ENCODE data around the gene SLC17A1.
"Not testable (repeated sequence)": the region's sequence is repeated elsewhere in the genome, so short reads cannot be mapped to it uniquely, and the experiment has no call there.

Gene SLC17A1

GRCh38 chr6:25750906-25751305 is 80.9 kb downstream of the SLC17A1 start:
- ATAC-seq (no peak), DNase-seq (no peak)
- H3K4me1 Mint-ChIP-seq, result no peaks in the 10 kb centered on the region
- no peaks in the 10 kb centered on the region for H3K9me3 Mint-ChIP-seq
- no peak overlapping the region for H3K27ac Mint-ChIP-seq
- no peak overlapping the region for H3K4me3 Mint-ChIP-seq
- peaks cover 9% of the 10 kb centered on the region for H3K27me3 Mint-ChIP-seq

GRCh38 chr6:25749837-25750236 is 82.0 kb downstream of the SLC17A1 start:
- no peaks in the 10 kb centered on the region for H3K4me1 Mint-ChIP-seq
- H3K9me3 Mint-ChIP-seq, result no peaks in the 10 kb centered on the region
- ATAC-seq (no peak), DNase-seq (no peak)
- H3K4me3 Mint-ChIP-seq, result no peak overlapping the region
- peaks cover 8% of the 10 kb centered on the region for H3K27me3 Mint-ChIP-seq
- H3K27ac Mint-ChIP-seq, result no peak overlapping the region

DNA sequence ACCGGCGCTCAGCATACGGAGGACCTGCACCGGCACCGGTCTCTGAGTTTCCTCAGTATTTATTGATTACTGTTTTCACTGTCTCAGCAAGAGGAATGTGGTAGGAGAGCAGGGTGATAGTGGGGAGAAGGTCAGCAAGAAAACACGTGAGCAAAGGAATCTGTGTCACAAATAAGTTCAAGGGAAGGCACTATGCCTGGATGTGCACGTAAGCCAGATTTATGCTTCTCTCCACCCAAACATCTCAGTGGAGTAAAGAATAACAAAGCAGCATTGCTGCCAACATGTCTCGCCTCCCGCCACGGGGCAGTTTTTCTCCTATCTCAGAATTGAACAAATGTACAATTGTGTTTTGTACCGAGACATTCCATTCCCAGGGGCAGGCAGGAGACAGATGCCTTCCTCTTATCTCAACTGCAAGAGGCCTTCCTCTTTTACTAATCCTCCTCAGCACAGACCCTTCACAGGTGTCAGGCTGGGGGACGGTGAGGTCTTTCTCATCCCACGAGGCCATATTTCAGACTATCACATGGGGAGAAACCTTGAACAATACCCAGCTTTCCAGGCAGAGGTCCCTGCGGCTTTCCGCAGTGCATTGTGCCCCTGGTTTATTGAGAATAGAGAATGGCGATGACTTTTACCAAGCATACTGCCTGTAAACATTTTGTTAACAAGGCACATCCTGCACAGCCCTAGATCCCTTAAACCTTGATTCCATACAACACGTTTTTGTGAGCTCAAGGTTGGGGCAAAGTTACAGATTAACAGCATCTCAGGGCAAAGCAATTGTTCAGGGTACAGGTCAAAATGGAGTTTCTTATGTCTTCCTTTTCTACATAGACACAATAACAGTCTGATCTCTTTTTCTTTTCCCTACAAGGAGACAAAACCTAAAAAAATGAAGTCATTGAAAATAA is 83.0 kb downstream of the SLC17A1 start:
- ATAC-seq, H3K27me3 Mint-ChIP-seq, H3K4me3 Mint-ChIP-seq, H3K27ac Mint-ChIP-seq, H3K4me1 Mint-ChIP-seq, DNase-seq, H3K9me3 Mint-ChIP-seq: not testable (repeated sequence)

DNA sequence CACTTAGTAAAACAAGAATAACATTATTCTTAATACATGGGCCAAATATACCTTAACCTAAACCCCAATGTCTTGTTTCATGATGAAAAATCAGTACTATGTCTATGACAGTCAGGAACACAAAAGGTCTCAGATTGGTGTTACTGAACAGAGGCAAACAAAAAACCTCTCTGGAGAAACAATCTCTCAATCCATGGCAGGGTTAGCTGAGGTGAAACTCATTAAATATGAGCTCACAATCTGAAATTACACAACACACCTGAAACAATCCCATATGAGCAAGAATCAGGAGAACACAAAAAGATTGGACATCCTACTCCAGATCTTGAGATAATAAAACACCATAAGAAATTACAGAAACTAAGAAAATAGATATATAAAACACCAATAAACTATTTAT is 83.8 kb downstream of the SLC17A1 start:
- Mint-ChIP-seq H3K27ac (no peak overlapping the region), H3K4me3 (no peak overlapping the region), H3K9me3 (no peaks in the 10 kb centered on the region), H3K27me3 (peaks cover 1% of the 10 kb centered on the region), H3K4me1 (no peaks in the 10 kb centered on the region)
- no peak for DNase-seq
- ATAC-seq, result no peak

- ATAC-seq (no peak), DNase-seq (no peak)
- no peak overlapping the region for H3K4me3 Mint-ChIP-seq
These were observed 84.4 kb downstream of the SLC17A1 start for GRCh38 chr6:25747477-25747876.

DNA sequence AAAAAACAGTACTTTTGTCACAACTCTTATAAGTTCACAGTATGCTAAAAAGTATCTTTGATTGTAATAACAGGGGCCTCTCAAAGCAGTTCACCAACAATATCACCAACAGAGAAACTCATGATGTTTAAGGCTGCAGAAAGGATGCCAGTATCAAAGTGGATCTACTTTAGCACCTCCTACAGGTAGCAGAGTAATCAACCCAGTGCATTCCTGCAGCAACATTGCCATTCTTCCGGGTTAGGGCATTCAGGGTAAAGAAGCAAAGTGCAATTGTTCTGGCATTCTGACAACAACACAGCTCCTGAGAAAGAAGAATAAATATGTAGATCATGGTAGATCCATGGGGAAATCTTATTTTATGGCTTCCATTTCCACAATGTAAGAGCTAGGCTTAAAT is 84.9 kb downstream of the SLC17A1 start:
- H3K4me1 Mint-ChIP-seq, result no peaks in the 10 kb centered on the region
- no peak overlapping the region for H3K4me3 Mint-ChIP-seq
- DNase-seq (no peak), ATAC-seq (no peak)
- no peaks in the 10 kb centered on the region for H3K27me3 Mint-ChIP-seq
- H3K9me3 Mint-ChIP-seq, result no peaks in the 10 kb centered on the region
- no peak overlapping the region for H3K27ac Mint-ChIP-seq

More at GRCh38 chr6:25747477-25747876, 84.4 kb downstream of the SLC17A1 start:
- no peaks in the 10 kb centered on the region for H3K4me1 Mint-ChIP-seq
- H3K27me3 Mint-ChIP-seq, result no peaks in the 10 kb centered on the region
- H3K9me3 Mint-ChIP-seq, result no peaks in the 10 kb centered on the region
- no peak overlapping the region for H3K27ac Mint-ChIP-seq

DNA sequence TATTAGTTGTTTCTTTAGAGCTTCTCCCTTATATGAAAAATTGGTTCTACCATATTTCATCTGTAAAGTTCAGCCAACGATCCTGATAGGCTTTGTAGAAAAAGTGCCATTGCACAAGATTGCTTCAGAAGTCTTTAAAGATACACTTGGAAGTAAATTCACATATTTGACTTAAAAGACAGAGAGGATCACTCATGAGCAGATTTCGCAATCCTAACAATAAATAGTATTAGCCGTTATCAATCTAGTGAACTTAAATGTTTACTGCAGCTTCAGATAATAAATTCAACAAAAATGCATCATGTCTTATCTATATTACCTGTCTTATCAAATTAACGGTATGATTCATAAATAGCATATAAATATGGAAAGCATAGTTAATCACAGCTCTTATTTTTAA is 86.0 kb downstream of the SLC17A1 start:
- Mint-ChIP-seq H3K27ac (no peak overlapping the region), H3K4me3 (no peak overlapping the region), H3K4me1 (no peaks in the 10 kb centered on the region), H3K27me3 (no peaks in the 10 kb centered on the region), H3K9me3 (no peaks in the 10 kb centered on the region)
- no peak for DNase-seq
- ATAC-seq, result no peak

DNA sequence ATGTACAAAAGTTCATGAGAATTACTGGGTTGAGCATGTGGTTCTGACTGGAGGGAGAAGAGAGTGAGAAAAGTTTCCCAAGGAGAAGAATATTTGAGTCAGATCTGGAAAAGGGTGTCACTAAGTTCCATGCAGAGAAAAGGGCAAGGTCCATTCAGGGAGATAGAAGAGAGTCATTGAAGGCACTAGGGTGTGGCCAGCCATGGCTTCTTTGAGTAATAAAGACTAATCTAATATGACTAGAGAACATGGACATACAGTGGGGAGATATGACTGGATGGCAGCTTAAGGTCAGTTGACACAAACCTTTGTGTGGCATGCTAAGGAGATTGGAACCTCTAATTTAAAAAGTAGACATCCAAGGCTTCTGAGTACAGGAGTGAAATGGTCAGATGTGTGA is 88.0 kb downstream of the SLC17A1 start:
- no peaks in the 10 kb centered on the region for H3K4me1 Mint-ChIP-seq
- no peak for DNase-seq
- H3K27ac Mint-ChIP-seq, result no peak overlapping the region

GRCh38 chr6:25735261-25735660 is 96.6 kb downstream of the SLC17A1 start:
- H3K27ac Mint-ChIP-seq, result no peak overlapping the region
- ATAC-seq (no peak), DNase-seq (no peak)
- no peak overlapping the region for H3K4me3 Mint-ChIP-seq
- H3K27me3 Mint-ChIP-seq, result peaks cover 53% of the 10 kb centered on the region
- H3K9me3 Mint-ChIP-seq, result no peaks in the 10 kb centered on the region
- no peaks in the 10 kb centered on the region for H3K4me1 Mint-ChIP-seq

More for the DNA sequence above, 88.0 kb downstream of the SLC17A1 start:
- H3K4me3 Mint-ChIP-seq, result no peak overlapping the region
- no peak for ATAC-seq
- no peaks in the 10 kb centered on the region for H3K9me3 Mint-ChIP-seq
- no peaks in the 10 kb centered on the region for H3K27me3 Mint-ChIP-seq

Data from stimulated activated naive CD8-positive, alpha-beta T cell treated with anti-CD3 and anti-CD28 coated beads, Interleukin-15, amount 100 ng/mL, for 72 hours (primary cell).